Neural crest cell (in vitro differentiated cells): ENCODE measurements around the gene BRCA2. TPM values are rescaled to one million over a fixed set of nuclear protein-coding genes. Genes with fewer than 3 reads are reported as not detected.

Experiments
- DNase-seq: peaks from one replicate; pipeline ENCODE4 v3.0.0; 2021; ENCODE audit warnings: low read depth, mixed read lengths, low spot score
- H3K27ac Mint-ChIP-seq: one replicate; pipeline ENCODE4 v1.8.0; 2021; ENCODE audit warnings: mild to moderate bottlenecking, mixed read lengths; ENCODE audit not compliant: unreplicated experiment
- H3K27me3 Mint-ChIP-seq: 2 replicates; pipeline ENCODE4 v1.8.0; 2021; ENCODE audit warnings: low read depth, mild to moderate bottlenecking, mixed read lengths
- H3K36me3 Mint-ChIP-seq: 2 replicates; pipeline ENCODE4 v1.8.0; 2021; ENCODE audit warnings: low read depth, mild to moderate bottlenecking, mixed read lengths
- H3K4me1 Mint-ChIP-seq: 2 replicates; pipeline ENCODE4 v1.8.0; 2021; ENCODE audit warnings: mixed read lengths
- H3K4me3 Mint-ChIP-seq: one replicate; pipeline ENCODE4 v1.8.0; 2021; ENCODE audit warnings: mild to moderate bottlenecking, mixed read lengths
- H3K9me3 Mint-ChIP-seq: 2 replicates; pipeline ENCODE4 v1.8.0; 2021; ENCODE audit warnings: mixed read lengths
- CTCF ChIP-seq: fragments of 200-600 bp; sonication (generic); conservative IDR thresholded peaks from 2 replicates; pipeline ENCODE4 v1.5.0; 2021; ENCODE audit warnings: antibody characterized with exemption, mild to moderate bottlenecking
- long read RNA-seq: library from polyadenylated mRNA; unstranded; transcript quantifications from one replicate; pipeline ENCODE4 v2.0.0, GENCODE V29; 2020
- total RNA-seq: library from RNA; stranded (reverse); gene quantifications from 2 replicates; pipeline ENCODE4 v1.2.1, GENCODE V29; 2021

Gene BRCA2
- 26.4 and 28.5 TPM in 2 replicates for total RNA-seq
- long read RNA-seq, partial matches to known transcripts = 102 of 116 reads
- long read RNA-seq, other reads (novel, unspliced or antisense) = 14 of 116 reads

GRCh38 chr13:32315238-32316027, at the start of gene BRCA2, which contains the start of gene ZAR1L:
Gene BRCA2, plus strand, starts transcription at chr13:32315508. Its CDS starts 953 bp downstream, at chr13:32316461.
Gene ZAR1L, minus strand, starts transcription at chr13:32315363. Its CDS starts 3,438 bp downstream, at chr13:32311925.
- Mint-ChIP-seq H3K36me3 (peaks cover 8% of the 10 kb centered on the region), H3K9me3 (no peaks in the 10 kb centered on the region), H3K4me3 (peak within 1 kb of the TSS; percentile 97), H3K4me1 (peaks cover 24% of the 10 kb centered on the region), H3K27ac (peak within 1 kb of the TSS; percentile 99), H3K27me3 (no peaks in the 10 kb centered on the region)
- no peak for TF ChIP-seq CTCF
- peak; percentile 81 for DNase-seq

GRCh38 chr13:32265726-32266125, 49.6 kb upstream of the BRCA2 start:
- no peak for DNase-seq
- H3K27ac Mint-ChIP-seq = no peak overlapping the region
- no peaks in the 10 kb centered on the region for H3K36me3 Mint-ChIP-seq
- peaks cover 25% of the 10 kb centered on the region for H3K4me1 Mint-ChIP-seq
- no peak for TF ChIP-seq CTCF
- no peaks in the 10 kb centered on the region for H3K27me3 Mint-ChIP-seq
- H3K9me3 Mint-ChIP-seq = no peaks in the 10 kb centered on the region
- no peak overlapping the region for H3K4me3 Mint-ChIP-seq

- Mint-ChIP-seq H3K4me1 (peaks cover 25% of the 10 kb centered on the region), H3K4me3 (no peak overlapping the region), H3K36me3 (no peaks in the 10 kb centered on the region), H3K27ac (no peak overlapping the region), H3K9me3 (no peaks in the 10 kb centered on the region), H3K27me3 (no peaks in the 10 kb centered on the region)
- TF ChIP-seq CTCF = no peak
- DNase-seq = no peak
These were observed 49.2 kb upstream of the BRCA2 start for GRCh38 chr13:32266130-32266529.

- Mint-ChIP-seq H3K36me3 (no peaks in the 10 kb centered on the region), H3K27me3 (no peaks in the 10 kb centered on the region), H3K4me3 (no peak overlapping the region), H3K9me3 (no peaks in the 10 kb centered on the region), H3K4me1 (peaks cover 13% of the 10 kb centered on the region), H3K27ac (no peak overlapping the region)
- TF ChIP-seq CTCF = peak; percentile 62
- no peak for DNase-seq
These were observed 47.4 kb upstream of the BRCA2 start for GRCh38 chr13:32267836-32268439.

GRCh38 chr13:32272021-32272683, 43.2 kb upstream of the BRCA2 start:
- Mint-ChIP-seq H3K9me3 (no peaks in the 10 kb centered on the region), H3K4me1 (no peaks in the 10 kb centered on the region), H3K27me3 (no peaks in the 10 kb centered on the region), H3K36me3 (no peaks in the 10 kb centered on the region), H3K4me3 (no peak overlapping the region), H3K27ac (no peak overlapping the region)
- no peak for DNase-seq
- no peak for TF ChIP-seq CTCF
